Muscle of leg (tissue), 16 donors: Measurements from ENCODE around the gene CAD. TPM values are rescaled to one million over a fixed set of nuclear protein-coding genes. Genes with fewer than 3 reads are reported as not detected.
"Not testable (repeated sequence)": the region's sequence is repeated elsewhere in the genome, so short reads cannot be mapped to it uniquely, and the experiment has no call there.

Experiments used
- DNase-seq: peaks from one replicate; pipeline ENCODE4 v3.0.0; 2013
- H3K27ac ChIP-seq: one replicate; pipeline ENCODE4 v1.5.1; 2013; ENCODE audit warnings: mild to moderate bottlenecking, low read length, control low read depth
- H3K27me3 ChIP-seq: one replicate; pipeline ENCODE4 v1.6.1; 2013; ENCODE audit warnings: low read length; ENCODE audit not compliant: control insufficient read depth, insufficient read depth
- H3K36me3 ChIP-seq: one replicate; pipeline ENCODE4 v1.6.1; 2013; ENCODE audit warnings: low read length; ENCODE audit not compliant: control insufficient read depth, insufficient read depth
- H3K4me1 ChIP-seq: one replicate; pipeline ENCODE4 v1.6.1; 2013; ENCODE audit warnings: low read length; ENCODE audit not compliant: control insufficient read depth, insufficient read depth
- H3K4me3 ChIP-seq: one replicate; pipeline ENCODE4 v1.5.1; 2013; ENCODE audit warnings: low read length, control low read depth
- H3K9me3 ChIP-seq: replicated peaks from 2 replicates; pipeline ENCODE4 v1.6.1; 2013; ENCODE audit warnings: low read depth, low read length; ENCODE audit not compliant: control insufficient read depth
- WGBS: methylation state at CpG from one replicate; pipeline ENCODE4 v1.1.5; 2013; ENCODE audit warnings: missing lambda C conversion rate; ENCODE audit not compliant: insufficient coverage; 5-methylcytosine and 5-hydroxymethylcytosine counted together
- long read RNA-seq, 11 donors: transcript quantifications; one replicate each; lab custom pipeline, GENCODE V29; 2026
- polyA plus RNA-seq, 8 donors: library from polyadenylated mRNA; unstranded; fragments of 120-200 nt; gene quantifications; one replicate each; pipeline versions ENCODE4 v1.2.1 to v1.2.3, GENCODE V29; 2013; ENCODE audit warnings: inconsistent platforms in 1 of 8, low replicate concordance in 1 of 8; ENCODE audit not compliant: insufficient read length in 8 of 8, insufficient read depth in 1 of 8
- total RNA-seq: library from RNA; stranded (reverse); fragments of 120-200 nt; gene quantifications from one replicate; pipeline ENCODE4 v1.2.4, GENCODE V29; 2013

The CAD gene
- 16.9 TPM for total RNA-seq
- polyA plus RNA-seq = 10 to 100 TPM; 25.9 to 40.7 (median 33.1) TPM
- long read RNA-seq, donor 1 = 0 reads
- long read RNA-seq, donor 2 = 0 reads
- long read RNA-seq, donor 3 = 0 reads
- long read RNA-seq, donor 4 = 0 reads
- long read RNA-seq, donor 5, full-length matches to known transcripts = 1 of 1 reads
- long read RNA-seq, donor 5, partial matches to known transcripts = 0 of 1 reads
- long read RNA-seq, donor 5, other reads (novel, unspliced or antisense) = 0 of 1 reads
- long read RNA-seq, donor 6 = 0 reads
- long read RNA-seq, donor 7 = 0 reads
- long read RNA-seq, donor 8 = 0 reads
- long read RNA-seq, donor 9, partial matches to known transcripts = 9 of 9 reads
- long read RNA-seq, donor 9, other reads (novel, unspliced or antisense) = 0 of 9 reads
- long read RNA-seq, donor 10 = 0 reads
- long read RNA-seq, donor 11 = 0 reads

DNA sequence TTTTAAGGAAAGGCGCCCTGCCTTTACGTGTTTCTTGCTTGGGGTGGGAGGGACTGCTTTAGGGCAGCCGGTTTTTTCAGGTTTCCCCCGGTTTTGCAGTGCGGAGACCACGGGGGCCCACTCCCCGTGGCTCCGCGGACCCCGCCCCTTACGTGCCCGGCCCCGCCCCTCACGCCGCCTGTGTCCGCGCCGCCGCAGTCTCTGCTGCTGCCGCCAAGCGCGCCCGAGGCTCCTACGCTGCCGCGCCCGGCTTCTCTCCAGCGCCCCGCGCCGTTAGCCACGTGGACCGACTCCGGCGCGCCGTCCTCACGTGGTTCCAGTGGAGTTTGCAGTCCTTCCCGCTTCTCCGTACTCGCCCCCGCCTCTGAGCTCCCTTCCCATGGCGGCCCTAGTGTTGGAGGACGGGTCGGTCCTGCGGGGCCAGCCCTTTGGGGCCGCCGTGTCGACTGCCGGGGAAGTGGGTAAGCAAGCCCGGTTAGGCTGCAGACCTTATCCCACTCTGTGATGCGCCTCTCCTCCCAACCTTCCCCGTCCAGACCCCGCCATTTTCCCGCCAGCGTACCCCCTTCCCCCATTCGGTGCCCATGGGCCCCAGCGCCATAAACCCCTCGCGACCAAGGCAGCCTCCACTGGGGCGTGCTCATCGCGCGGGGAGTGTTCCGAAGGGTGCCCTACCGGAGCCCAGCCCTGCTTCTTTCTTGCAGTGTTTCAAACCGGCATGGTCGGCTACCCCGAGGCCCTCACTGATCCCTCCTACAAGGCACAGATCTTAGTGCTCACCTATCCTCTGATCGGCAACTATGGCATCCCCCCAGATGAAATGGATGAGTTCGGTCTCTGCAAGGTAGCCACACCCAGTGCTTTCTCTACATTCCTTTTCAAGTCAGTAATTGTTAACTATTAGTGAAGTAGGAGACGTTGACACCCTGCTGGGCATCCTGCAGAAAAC is at the start of gene CAD:
TSS of gene CAD (plus strand) at position 197 of the 949 bp plus-strand sequence. CDS start at position 380, 183 bp downstream.
- Histone ChIP-seq H3K27ac (peak within 1 kb of the TSS; percentile 83), H3K36me3 (peaks cover 32% of the 10 kb centered on the region), H3K4me3 (peak within 1 kb of the TSS; percentile 86), H3K9me3 (no peaks in the 10 kb centered on the region), H3K4me1 (peaks cover 14% of the 10 kb centered on the region), H3K27me3 (no peaks in the 10 kb centered on the region)
- peak; percentile 91 for DNase-seq
- under 1% methylated on average over 63 of the region's 72 CpGs for WGBS

DNA sequence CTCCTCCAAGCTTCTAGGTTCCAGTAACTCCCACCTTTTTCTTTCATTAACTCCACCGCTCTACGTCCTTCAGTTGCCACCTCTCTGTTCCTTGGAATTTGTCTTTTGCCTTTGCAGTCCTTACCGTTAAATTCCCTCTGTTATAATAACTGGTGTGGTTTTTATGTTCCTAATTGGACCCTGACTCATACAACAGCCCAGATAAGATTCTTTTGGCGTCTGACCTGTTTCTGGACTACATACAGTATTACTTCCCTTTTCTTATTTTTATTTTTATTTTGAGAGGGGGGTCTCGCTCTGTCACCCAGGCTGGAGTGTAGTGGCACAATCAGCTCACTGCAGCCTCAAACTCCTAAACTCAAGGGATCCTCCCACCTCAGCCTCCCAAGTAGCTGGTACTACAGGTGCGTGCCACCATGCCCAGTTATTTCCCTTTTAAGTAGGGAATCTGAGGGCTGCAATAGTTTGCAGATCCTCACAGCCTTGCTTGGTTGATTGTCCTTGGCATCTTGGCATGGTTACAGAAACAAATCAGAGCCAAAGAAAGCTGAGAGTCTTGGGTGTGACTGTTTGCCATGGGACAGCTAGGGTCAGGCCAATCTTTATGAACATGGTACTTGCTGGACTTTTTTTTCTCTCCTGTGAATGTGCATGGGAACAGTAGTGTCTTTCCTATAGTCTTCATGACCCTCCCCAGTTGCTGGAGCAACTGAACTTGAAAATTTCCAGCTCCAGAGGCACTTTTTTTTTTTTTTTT is 46.4 kb upstream of the CAD start:
- H3K27me3 ChIP-seq = peaks cover 30% of the 10 kb centered on the region
- no peaks in the 10 kb centered on the region for H3K4me1 ChIP-seq
- no peak overlapping the region for H3K4me3 ChIP-seq
- no peaks in the 10 kb centered on the region for H3K9me3 ChIP-seq
- no peak for DNase-seq
- H3K27ac ChIP-seq = no peak overlapping the region
- H3K36me3 ChIP-seq = no peaks in the 10 kb centered on the region
- WGBS = no CpG with 5 or more reads among the region's 6 CpGs

DNA sequence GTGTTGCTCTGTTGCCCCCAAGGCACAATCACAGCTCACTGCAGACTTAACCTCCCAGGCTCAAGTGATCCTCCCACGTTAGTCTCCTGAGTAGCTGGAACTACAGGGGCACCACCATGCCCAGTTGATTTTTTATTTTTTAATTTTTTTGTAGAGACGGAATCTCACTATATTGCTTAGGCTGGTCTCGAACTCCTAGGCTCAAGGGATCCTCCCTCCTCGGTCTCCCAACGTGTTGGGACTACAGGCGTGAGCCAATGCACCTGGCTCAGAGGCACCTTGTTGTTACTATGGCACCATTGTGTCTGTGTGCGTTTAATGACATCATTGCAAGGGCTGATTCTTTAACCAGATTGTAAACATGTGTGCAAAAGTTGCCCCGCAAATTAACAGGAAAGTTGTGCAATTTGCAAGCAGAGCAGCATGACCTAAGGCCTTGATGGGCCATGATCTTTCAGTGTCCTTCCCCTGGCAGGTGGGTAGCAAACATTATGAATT is 45.8 kb upstream of the CAD start:
- H3K4me1 ChIP-seq = no peaks in the 10 kb centered on the region
- no peak overlapping the region for H3K4me3 ChIP-seq
- H3K9me3 ChIP-seq = no peaks in the 10 kb centered on the region
- peaks cover 33% of the 10 kb centered on the region for H3K27me3 ChIP-seq
- no peaks in the 10 kb centered on the region for H3K36me3 ChIP-seq
- no peak for DNase-seq
- WGBS = 56% methylated on average over 6 of the region's 8 CpGs
- no peak overlapping the region for H3K27ac ChIP-seq

DNA sequence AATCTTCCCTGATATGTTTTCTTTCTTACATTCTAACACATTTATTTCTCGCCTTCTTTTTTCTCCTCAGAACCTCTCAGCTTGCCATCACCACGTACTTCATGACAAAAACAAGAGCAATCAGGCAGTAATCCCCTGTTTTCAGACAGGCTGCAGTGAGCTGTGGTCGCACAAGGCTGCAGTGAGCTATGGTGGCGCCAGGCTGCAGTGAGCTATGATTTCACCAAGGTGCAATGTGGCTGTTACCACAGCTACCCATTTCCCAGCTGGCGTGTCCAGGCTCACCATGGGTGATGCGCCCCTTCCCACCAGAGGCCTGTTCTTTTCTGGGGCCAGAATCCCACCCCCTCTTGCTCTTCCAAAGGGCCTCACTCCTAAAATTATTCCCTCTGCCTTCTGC is 42.5 kb upstream of the CAD start:
- no peak overlapping the region for H3K27ac ChIP-seq
- peaks cover 32% of the 10 kb centered on the region for H3K27me3 ChIP-seq
- WGBS = 64% methylated on average over 6 of the region's 6 CpGs
- H3K4me3 ChIP-seq = no peak overlapping the region
- H3K36me3 ChIP-seq = no peaks in the 10 kb centered on the region
- no peaks in the 10 kb centered on the region for H3K4me1 ChIP-seq
- DNase-seq = no peak
- no peaks in the 10 kb centered on the region for H3K9me3 ChIP-seq

DNA sequence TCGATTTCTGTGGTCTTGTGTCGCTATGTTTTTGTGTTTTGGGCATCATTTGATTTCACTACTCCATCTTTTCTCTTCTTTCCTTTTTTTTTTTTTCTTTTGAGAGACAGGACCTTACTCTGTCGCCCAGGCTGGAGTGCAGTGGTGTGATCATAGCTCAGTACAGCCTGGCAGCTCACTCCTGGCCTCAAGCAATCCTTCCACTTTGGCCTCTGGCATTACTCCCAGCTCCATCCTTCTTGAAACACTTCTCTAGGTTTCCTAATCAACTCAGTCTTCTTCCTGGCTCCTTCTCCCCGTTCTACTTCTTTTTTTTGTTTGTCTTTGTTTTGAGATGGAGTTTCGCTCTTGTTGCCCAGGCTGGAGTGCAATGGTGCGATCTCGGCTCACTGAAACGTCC is 41.8 kb upstream of the CAD start:
- Histone ChIP-seq H3K27ac (no peak overlapping the region), H3K4me1 (no peaks in the 10 kb centered on the region), H3K27me3 (peaks cover 28% of the 10 kb centered on the region), H3K4me3 (no peak overlapping the region), H3K36me3 (no peaks in the 10 kb centered on the region), H3K9me3 (no peaks in the 10 kb centered on the region)
- 86% methylated on average over 3 of the region's 8 CpGs for WGBS
- DNase-seq = no peak

DNA sequence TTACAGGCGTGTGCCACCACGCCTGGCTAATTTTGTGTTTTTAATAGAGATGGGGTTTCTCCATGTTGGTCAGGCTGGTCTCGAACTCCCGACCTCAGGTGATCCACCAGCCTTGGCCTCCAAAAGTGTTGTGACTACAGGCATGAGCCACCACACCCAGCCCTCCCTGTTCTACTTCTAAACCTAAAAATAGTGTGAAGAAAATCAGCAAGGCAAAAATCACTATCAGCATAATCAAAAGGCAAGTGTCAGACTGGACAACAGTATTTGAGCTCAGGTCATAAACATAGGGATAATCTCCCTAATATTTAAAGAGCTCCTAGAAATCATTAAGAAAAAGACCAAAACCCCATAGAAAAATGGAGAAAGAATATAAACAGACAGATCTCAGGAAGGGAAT is 41.4 kb upstream of the CAD start:
- no CpG with 5 or more reads among the region's 4 CpGs for WGBS
- not testable (repeated sequence) for H3K4me1 ChIP-seq, H3K9me3 ChIP-seq, H3K27ac ChIP-seq, H3K4me3 ChIP-seq, DNase-seq, H3K36me3 ChIP-seq
- peaks cover 26% of the 10 kb centered on the region for H3K27me3 ChIP-seq

DNA sequence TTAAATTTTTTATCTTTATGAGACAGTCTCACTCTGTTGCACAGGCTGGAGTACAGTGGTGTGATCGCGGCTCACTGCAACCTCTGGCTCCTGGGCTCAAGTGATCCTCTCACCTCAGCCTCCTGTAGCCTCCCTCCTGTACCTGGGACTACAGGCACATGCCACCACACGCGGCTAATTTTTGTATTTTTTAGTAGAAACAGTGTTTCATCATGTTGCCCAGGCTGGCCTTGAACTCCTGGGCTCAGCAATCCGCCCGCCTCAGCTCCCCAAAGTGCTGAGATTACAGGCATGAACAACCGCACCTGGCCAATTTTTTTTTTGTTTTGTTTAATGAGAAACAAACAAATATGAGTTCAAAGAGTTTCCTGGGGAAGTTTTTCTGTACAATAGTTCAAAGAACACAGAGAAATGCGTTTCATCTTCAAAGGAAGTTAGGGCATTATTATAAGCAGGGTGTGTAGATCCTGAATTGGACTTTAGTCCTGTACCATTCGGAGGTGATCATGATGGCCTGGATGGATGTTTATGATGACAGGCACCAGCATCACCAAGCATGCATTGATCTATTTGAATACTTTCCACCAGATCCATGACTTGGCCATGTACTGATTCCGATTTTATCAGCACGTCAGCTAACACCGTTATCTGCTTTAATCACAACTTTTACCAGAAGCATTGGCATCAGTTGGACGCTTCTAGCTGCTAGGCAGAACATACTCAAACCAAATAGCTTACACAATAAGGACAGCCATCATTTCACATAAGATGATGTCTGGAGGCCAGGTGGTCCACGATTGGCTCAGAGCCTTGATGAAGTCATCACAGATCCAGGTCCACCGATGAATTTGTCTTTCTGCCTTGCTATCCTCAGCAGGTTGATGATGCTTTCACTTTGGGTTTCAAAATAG is 39.5 kb upstream of the CAD start:
- Histone ChIP-seq H3K27me3 (peaks cover 18% of the 10 kb centered on the region), H3K9me3 (no peaks in the 10 kb centered on the region), H3K4me3 (no peak overlapping the region), H3K27ac (no peak overlapping the region), H3K36me3 (no peaks in the 10 kb centered on the region), H3K4me1 (no peaks in the 10 kb centered on the region)
- 93% methylated on average over 9 of the region's 15 CpGs for WGBS
- DNase-seq = no peak

DNA sequence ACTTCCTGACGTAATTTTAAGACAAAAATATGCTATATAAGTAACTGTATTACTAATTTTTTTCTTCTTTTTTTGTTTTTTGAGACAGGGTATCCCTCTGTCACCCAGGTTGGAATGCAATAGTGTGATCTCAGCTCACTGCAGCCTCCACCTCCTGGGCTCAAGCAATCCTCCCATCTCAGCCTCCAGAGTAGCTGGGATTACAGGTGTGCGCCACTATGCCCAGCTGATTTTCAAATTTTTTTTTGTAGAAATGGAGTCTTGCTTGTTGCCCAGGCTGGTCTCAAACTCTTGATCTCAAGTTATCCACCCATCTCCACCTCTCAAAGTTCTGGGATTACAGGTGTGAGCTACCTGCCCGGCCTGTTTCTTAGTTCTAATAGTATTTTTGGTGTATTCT is 38.7 kb upstream of the CAD start:
- Histone ChIP-seq H3K9me3 (no peaks in the 10 kb centered on the region), H3K27me3 (peaks cover 13% of the 10 kb centered on the region), H3K4me3 (no peak overlapping the region), H3K27ac (no peak overlapping the region), H3K36me3 (no peaks in the 10 kb centered on the region), H3K4me1 (no peaks in the 10 kb centered on the region)
- WGBS = no CpG with 5 or more reads among the region's 3 CpGs
- no peak for DNase-seq
